HepG2 (cell line): ENCODE results near the gene HPGD. TPM values are rescaled to one million over a fixed set of nuclear protein-coding genes. Genes with fewer than 3 reads are reported as not detected.

Source experiments
- ATAC-seq: fragments of 200-7000 bp; cut with Tn5 transposase; 3 replicates; pipeline ENCODE4 v1.9.1; 2020; ENCODE audit warnings: mild to moderate bottlenecking, moderate library complexity
- BruUV-seq: library from RNA; stranded (reverse); fragments of 400-500 nt; replicated peaks from 2 replicates; lab custom pipeline; 2021; lab: Mats Ljungman, UMichigan
- CTCF ChIA-PET: fragments of 300-600 bp; formaldehyde crosslinking; extraction: SDS; loops from one replicate; lab custom pipeline; 2021; ENCODE audit warnings: low total read pairs, inconsistent platforms, low intra/inter-chr PET ratio; lab: Yijun Ruan, JAX
- POLR2A ChIA-PET: fragments of 350-600 bp; sonication (Branson Sonifier 250); formaldehyde crosslinking; loops from one replicate; lab custom pipeline; 2020; ENCODE audit warnings: antibody characterized with exemption, inconsistent platforms; lab: Yijun Ruan, JAX
- DNase-seq: peaks from one replicate; pipeline ENCODE4 v3.0.0-alpha.2; 2015; ENCODE audit warnings: low spot score
- FAIRE-seq: peaks from 3 replicates; lab custom pipeline; 2011; peaks lifted over from hg19 to GRCh38; lab: Jason Lieb, UNC
- H2AFZ ChIP-seq: one replicate; pipeline ENCODE4 v1.6.1; 2011; ENCODE audit warnings: low read length, inconsistent platforms
- H3K27ac ChIP-seq: fragments of 300-600 bp; 3 replicates; pipeline ENCODE4 v1.8.0; 2011; ENCODE audit warnings: mixed run types, mild to moderate bottlenecking, mixed read lengths, low read length, inconsistent platforms; ENCODE audit not compliant: insufficient read depth; ENCODE audit errors: extremely low read length
- H3K27me3 ChIP-seq, 2 experiments: fragments of 200-600 bp in 1 of 2; 2 replicates in 1 of 2; 3 replicates in 1 of 2; pipeline versions ENCODE4 v1.6.0 to v1.8.0; 2011; ENCODE audit warnings: low read length in 2 of 2, mild to moderate bottlenecking in 2 of 2, moderate library complexity in 2 of 2, inconsistent platforms in 1 of 2; ENCODE audit not compliant: insufficient read depth in 2 of 2, control insufficient read depth in 1 of 2
- H3K36me3 ChIP-seq, 2 experiments: fragments of 200-600 bp in 1 of 2; replicated peaks in 1 of 2; 2 replicates in 1 of 2; 3 replicates in 1 of 2; pipeline versions ENCODE4 v1.5.1 to v1.8.0; 2011; ENCODE audit warnings: low read length in 2 of 2, inconsistent platforms in 1 of 2; ENCODE audit not compliant: insufficient read depth in 2 of 2, control insufficient read depth in 1 of 2
- H3K4me1 ChIP-seq: 2 replicates; pipeline ENCODE4 v1.5.1; 2012; ENCODE audit warnings: low read length, inconsistent platforms; ENCODE audit not compliant: insufficient read depth
- H3K4me2 ChIP-seq: 2 replicates; pipeline ENCODE4 v1.6.0; 2011; ENCODE audit warnings: low read depth, low read length, inconsistent platforms
- H3K4me3 ChIP-seq, 3 experiments: fragments of 200-600 bp in 1 of 3; sonication (generic), shearing (Covaris generic) in 1 of 3; replicated peaks in 1 of 3; 2 replicates each; pipeline ENCODE4 v1.5.1; 2011 to 2016; ENCODE audit warnings: low read length in 3 of 3, inconsistent platforms in 2 of 3, low read depth in 2 of 3, mild to moderate bottlenecking in 2 of 3, control low read depth in 1 of 3, mixed read lengths in 1 of 3; ENCODE audit not compliant: insufficient read depth in 1 of 3
- H3K79me2 ChIP-seq: one replicate; pipeline ENCODE4 v1.6.1; 2011; ENCODE audit warnings: low read length, inconsistent platforms; ENCODE audit not compliant: insufficient read depth
- H3K9ac ChIP-seq: 2 replicates; pipeline ENCODE4 v1.6.0; 2011; ENCODE audit warnings: mild to moderate bottlenecking, low read depth, low read length, inconsistent platforms; ENCODE audit not compliant: insufficient read depth
- H3K9me3 ChIP-seq: 2 replicates; pipeline ENCODE4 v1.5.1; 2012; ENCODE audit warnings: mild to moderate bottlenecking, low read length
- H4K20me1 ChIP-seq: 2 replicates; pipeline ENCODE4 v1.6.0; 2011; ENCODE audit warnings: inconsistent platforms, mild to moderate bottlenecking, low read length, moderate library complexity; ENCODE audit not compliant: insufficient read depth
- DBP ChIP-seq: sonication (generic); formaldehyde crosslinking; IDR thresholded peaks from 2 replicates; pipeline ENCODE4 v1.4.0; 2020; ENCODE audit warnings: missing genetic modification reagents; ENCODE audit errors: not compliant biosample characterization
- MXI1 ChIP-seq: IDR thresholded peaks from 3 replicates; pipeline ENCODE4 v1.6.1; 2012; ENCODE audit warnings: low read depth, low read length, inconsistent platforms, borderline replicate concordance
- REPIN1 ChIP-seq: sonication (generic); formaldehyde crosslinking; IDR thresholded peaks from 2 replicates; pipeline ENCODE4 v1.8.0; 2022; ENCODE audit warnings: missing genetic modification reagents, low read depth, mild to moderate bottlenecking, borderline replicate concordance
- RFXAP ChIP-seq: sonication (generic); formaldehyde crosslinking; IDR thresholded peaks from 2 replicates; pipeline ENCODE4 v1.4.0; 2020; ENCODE audit warnings: missing genetic modification reagents, borderline replicate concordance
- U2AF1 ChIP-seq: fragments of 200-400 bp; formaldehyde crosslinking; optimal IDR thresholded peaks from 2 replicates; pipeline ENCODE3; 2017; ENCODE audit warnings: mild to moderate bottlenecking, low read depth, low read length
- ZNF143 ChIP-seq: sonication (generic); formaldehyde crosslinking; IDR thresholded peaks from 2 replicates; pipeline ENCODE4 v1.4.0; 2020; ENCODE audit warnings: missing genetic modification reagents
- ZNF18 ChIP-seq: sonication (generic); formaldehyde crosslinking; IDR thresholded peaks from 2 replicates; pipeline ENCODE4 v1.8.0; 2022; ENCODE audit warnings: mild to moderate bottlenecking, missing genetic modification reagents; ENCODE audit not compliant: insufficient replicate concordance
- ZNF468 ChIP-seq: sonication (generic); formaldehyde crosslinking; IDR thresholded peaks from 2 replicates; pipeline ENCODE4 v1.8.0; 2022; ENCODE audit warnings: mild to moderate bottlenecking, moderate library complexity, missing genetic modification reagents
- ZNF549 ChIP-seq: sonication (generic); formaldehyde crosslinking; IDR thresholded peaks from 2 replicates; pipeline ENCODE4 v1.5.0; 2020; ENCODE audit warnings: missing genetic modification reagents
- ZNF557 ChIP-seq: sonication (generic); formaldehyde crosslinking; IDR thresholded peaks from 2 replicates; pipeline ENCODE4 v1.4.0; 2020; ENCODE audit warnings: missing genetic modification reagents
- ZNF607 ChIP-seq: sonication (generic); formaldehyde crosslinking; IDR thresholded peaks from 2 replicates; pipeline ENCODE4 v1.5.1; 2020; ENCODE audit warnings: missing genetic modification reagents, mild to moderate bottlenecking, borderline replicate concordance
- ZNF761 ChIP-seq: sonication (generic); formaldehyde crosslinking; conservative IDR thresholded peaks from 2 replicates; pipeline ENCODE4 v1.4.0; 2020; ENCODE audit warnings: mild to moderate bottlenecking, missing genetic modification reagents
- WGBS: methylation state at CpG from one replicate; pipeline ENCODE4 v1.1.6; 2017; ENCODE audit warnings: low lambda C conversion rate; 5-methylcytosine and 5-hydroxymethylcytosine counted together
- in situ Hi-C: cut with HindIII; loops from 2 replicates; pipeline ENCODE4 v1.10.0; 2017; ENCODE audit warnings: low pct_unique_long_range_greater_than_20kb; ENCODE audit not compliant: extremely low pct_ligation_motif_present
- intact Hi-C: fragments of 100-400 bp; cut with micrococcal nuclease; formaldehyde crosslinking; loops from one replicate; pipeline ENCODE4 v1.10.0; 2022; ENCODE audit not compliant: unreplicated experiment
- polyA plus RNA-seq, 8 experiments: library from polyadenylated mRNA; depleted of rRNA in 3 of 8; stranded (reverse) in 7 of 8; unstranded in 1 of 8; fragments of >200 nt; fragmentation: Illumina TruSeq in 4 of 8; extraction: Trizol in 4 of 8; gene quantifications; 2 replicates each; pipeline versions ENCODE4 v1.2.1 to v1.2.3, GENCODE V29; 2011 to 2016; ENCODE audit warnings: low read depth in 4 of 8, missing spikeins in 1 of 8, mixed read lengths in 1 of 8; ENCODE audit not compliant: insufficient read depth in 1 of 8
- total RNA-seq, 5 experiments: library from RNA; depleted of rRNA; stranded (reverse); fragments of >200 nt; fragmentation: Illumina TruSeq; extraction: Trizol; gene quantifications; 2 replicates each; pipeline ENCODE4 v1.2.3, GENCODE V29; 2016; ENCODE audit warnings: low read depth in 1 of 5
- TF ChIP-seq, protein P1 (sequence below), 2 experiments: sonication (generic) in 1 of 2; formaldehyde crosslinking in 1 of 2; IDR thresholded peaks; 2 replicates each; pipeline versions ENCODE4 v1.4.0 to v1.6.1; 2016 to 2020; ENCODE audit warnings: borderline replicate concordance in 1 of 2, low read depth in 1 of 2, mild to moderate bottlenecking in 1 of 2, missing genetic modification reagents in 1 of 2
- TF ChIP-seq, protein P2 (sequence below): sonication (generic); formaldehyde crosslinking; IDR thresholded peaks from 2 replicates; pipeline ENCODE4 v1.4.0; 2020; ENCODE audit warnings: missing genetic modification reagents, mild to moderate bottlenecking, borderline replicate concordance

HPGD gene
- total and polyA plus RNA-seq, 2 of the 13 experiments (the other 11 are each of a cell fraction or from before 2014, with no cell fraction given): 0.13 to 0.24 TPM

GRCh38 chr4:174521800-174522182, 497 bp downstream of the HPGD start (continued):
- TF ChIP-seq U2AF1 (no peak), ZNF468 (CRISPR knock-in tag) (no peak)
- TF ChIP-seq, protein P1, sequence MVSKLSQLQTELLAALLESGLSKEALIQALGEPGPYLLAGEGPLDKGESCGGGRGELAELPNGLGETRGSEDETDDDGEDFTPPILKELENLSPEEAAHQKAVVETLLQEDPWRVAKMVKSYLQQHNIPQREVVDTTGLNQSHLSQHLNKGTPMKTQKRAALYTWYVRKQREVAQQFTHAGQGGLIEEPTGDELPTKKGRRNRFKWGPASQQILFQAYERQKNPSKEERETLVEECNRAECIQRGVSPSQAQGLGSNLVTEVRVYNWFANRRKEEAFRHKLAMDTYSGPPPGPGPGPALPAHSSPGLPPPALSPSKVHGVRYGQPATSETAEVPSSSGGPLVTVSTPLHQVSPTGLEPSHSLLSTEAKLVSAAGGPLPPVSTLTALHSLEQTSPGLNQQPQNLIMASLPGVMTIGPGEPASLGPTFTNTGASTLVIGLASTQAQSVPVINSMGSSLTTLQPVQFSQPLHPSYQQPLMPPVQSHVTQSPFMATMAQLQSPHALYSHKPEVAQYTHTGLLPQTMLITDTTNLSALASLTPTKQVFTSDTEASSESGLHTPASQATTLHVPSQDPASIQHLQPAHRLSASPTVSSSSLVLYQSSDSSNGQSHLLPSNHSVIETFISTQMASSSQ (IDR thresholded peaks at IDR 0.05; ENCODE audit: low read depth): no peak
- TF ChIP-seq, protein P1 (CRISPR knock-in tag; IDR thresholded peaks at IDR 0.05; ENCODE audit: borderline replicate concordance): no peak
- TF ChIP-seq, all 625 proteins: peak for 0

DNA sequence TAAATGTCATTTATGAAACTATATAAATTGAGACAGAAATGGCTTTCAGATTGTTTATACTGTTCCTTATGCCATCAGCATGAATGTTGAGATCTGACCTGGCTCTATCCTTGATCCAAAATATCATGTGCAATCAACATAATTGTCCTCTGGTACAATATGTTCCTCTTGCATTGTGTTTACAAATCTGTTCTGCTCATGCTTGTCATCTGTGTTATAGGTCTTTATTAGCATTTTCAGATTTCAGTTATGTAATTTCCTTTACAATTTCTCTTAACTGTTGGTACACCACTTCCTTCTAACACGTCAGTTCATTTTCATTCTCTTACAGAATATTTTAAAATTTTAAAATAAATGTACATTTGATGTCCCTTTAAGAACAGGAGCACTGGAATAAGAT, 1.6 kb downstream of the HPGD start:
- no peak overlapping the region for H3K27ac ChIP-seq
- H2AFZ ChIP-seq: no peak overlapping the region
- peaks cover 0 to 27% of the 10 kb centered on the region in 2 experiments; a peak in 3 of 5 replicates for H3K27me3 ChIP-seq
- ChIA-PET CTCF (no interaction called here), POLR2A (no interaction called here)
- H3K4me3 ChIP-seq: no peak overlapping the region
- peaks cover 24% of the 10 kb centered on the region for H3K4me1 ChIP-seq
- 7% methylated on average over 1 of the region's 1 CpG for WGBS
- intact Hi-C loops (no loop called here), in situ Hi-C loops (no loop called here)
- no peaks in the 10 kb centered on the region for H4K20me1 ChIP-seq
- H3K36me3 ChIP-seq: no peaks in the 10 kb centered on the region
- no peak for ATAC-seq
- H3K4me2 ChIP-seq: no peak overlapping the region
- H3K9ac ChIP-seq: no peak overlapping the region
- no peaks in the 10 kb centered on the region for H3K79me2 ChIP-seq
- no peaks in the 10 kb centered on the region for H3K9me3 ChIP-seq
- FAIRE-seq: no peak
- no TSS peak for BruUV-seq
- no peak for DNase-seq
- no peak for TF ChIP-seq ZNF549 (CRISPR knock-in tag)
- no peak for TF ChIP-seq DBP (CRISPR knock-in tag)
- no peak for TF ChIP-seq ZNF557
- TF ChIP-seq RFXAP (CRISPR knock-in tag): no peak
- TF ChIP-seq ZNF761 (CRISPR knock-in tag): no peak
- no peak for TF ChIP-seq ZNF18 (CRISPR knock-in tag)
- no peak for TF ChIP-seq ZNF143 (CRISPR knock-in tag)
- TF ChIP-seq, protein P2, sequence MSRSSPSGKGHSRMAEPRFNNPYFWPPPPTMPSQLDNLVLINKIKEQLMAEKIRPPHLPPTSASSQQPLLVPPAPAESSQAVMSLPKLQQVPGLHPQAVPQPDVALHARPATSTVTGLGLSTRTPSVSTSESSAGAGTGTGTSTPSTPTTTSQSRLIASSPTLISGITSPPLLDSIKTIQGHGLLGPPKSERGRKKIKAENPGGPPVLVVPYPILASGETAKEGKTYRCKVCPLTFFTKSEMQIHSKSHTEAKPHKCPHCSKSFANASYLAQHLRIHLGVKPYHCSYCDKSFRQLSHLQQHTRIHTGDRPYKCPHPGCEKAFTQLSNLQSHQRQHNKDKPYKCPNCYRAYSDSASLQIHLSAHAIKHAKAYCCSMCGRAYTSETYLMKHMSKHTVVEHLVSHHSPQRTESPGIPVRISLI (CRISPR knock-in tag): no peak
- TF ChIP-seq ZNF607 (CRISPR knock-in tag): no peak
- TF ChIP-seq MXI1: no peak
- no peak for TF ChIP-seq REPIN1 (CRISPR knock-in tag)
